ENCODE results near the gene UBASH3A.

DNA sequence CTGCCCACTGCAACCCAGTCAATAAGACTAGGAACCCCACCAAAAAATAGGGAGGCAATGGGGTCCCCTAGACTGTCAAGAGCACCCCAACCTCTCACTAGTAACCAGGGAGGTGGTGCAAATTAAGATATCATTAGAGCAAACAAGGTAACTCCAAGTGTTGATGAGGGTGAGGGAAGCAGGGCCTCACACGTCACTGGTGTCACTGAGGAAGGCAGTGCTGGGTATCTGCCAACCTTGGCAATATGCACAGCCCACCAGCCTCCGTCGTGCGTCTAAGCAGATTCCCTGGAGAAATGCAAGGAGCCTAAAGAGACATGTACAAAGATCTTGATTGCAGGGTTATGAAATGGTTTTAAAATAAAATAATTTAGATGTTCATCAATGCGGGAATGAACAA lies 3.8 kb downstream of the UBASH3A start:
- TF ChIP-seq, protein P1, sequence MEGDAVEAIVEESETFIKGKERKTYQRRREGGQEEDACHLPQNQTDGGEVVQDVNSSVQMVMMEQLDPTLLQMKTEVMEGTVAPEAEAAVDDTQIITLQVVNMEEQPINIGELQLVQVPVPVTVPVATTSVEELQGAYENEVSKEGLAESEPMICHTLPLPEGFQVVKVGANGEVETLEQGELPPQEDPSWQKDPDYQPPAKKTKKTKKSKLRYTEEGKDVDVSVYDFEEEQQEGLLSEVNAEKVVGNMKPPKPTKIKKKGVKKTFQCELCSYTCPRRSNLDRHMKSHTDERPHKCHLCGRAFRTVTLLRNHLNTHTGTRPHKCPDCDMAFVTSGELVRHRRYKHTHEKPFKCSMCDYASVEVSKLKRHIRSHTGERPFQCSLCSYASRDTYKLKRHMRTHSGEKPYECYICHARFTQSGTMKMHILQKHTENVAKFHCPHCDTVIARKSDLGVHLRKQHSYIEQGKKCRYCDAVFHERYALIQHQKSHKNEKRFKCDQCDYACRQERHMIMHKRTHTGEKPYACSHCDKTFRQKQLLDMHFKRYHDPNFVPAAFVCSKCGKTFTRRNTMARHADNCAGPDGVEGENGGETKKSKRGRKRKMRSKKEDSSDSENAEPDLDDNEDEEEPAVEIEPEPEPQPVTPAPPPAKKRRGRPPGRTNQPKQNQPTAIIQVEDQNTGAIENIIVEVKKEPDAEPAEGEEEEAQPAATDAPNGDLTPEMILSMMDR (IDR thresholded peaks at IDR 0.05) = no peak
- TF ChIP-seq POLR2AphosphoS5 (IDR thresholded peaks at IDR 0.05; ENCODE audit: low read depth, low read length) (no peak), EP300 (IDR thresholded peaks at IDR 0.05; ENCODE audit: borderline replicate concordance in 1 of 2, low read depth in 1 of 2, low read length in 1 of 2) (no peak), SIN3A (IDR thresholded peaks at IDR 0.05; ENCODE audit: borderline replicate concordance, low read depth, low read length) (no peak), EZH2phosphoT487 (IDR thresholded peaks at IDR 0.05; ENCODE audit: borderline replicate concordance, low read depth) (no peak), FOXM1 (IDR thresholded peaks at IDR 0.05; ENCODE audit: low read depth) (no peak), MEF2A (IDR thresholded peaks at IDR 0.05; ENCODE audit: borderline replicate concordance, low read depth) (no peak), NRF1 (IDR thresholded peaks at IDR 0.05; ENCODE audit: low read depth, low read length) (no peak), USF1 (IDR thresholded peaks at IDR 0.05; ENCODE audit: borderline replicate concordance, low read depth) (no peak), YY1 (IDR thresholded peaks at IDR 0.05; ENCODE audit: low read depth) (no peak)
- TF ChIP-seq, protein P2, sequence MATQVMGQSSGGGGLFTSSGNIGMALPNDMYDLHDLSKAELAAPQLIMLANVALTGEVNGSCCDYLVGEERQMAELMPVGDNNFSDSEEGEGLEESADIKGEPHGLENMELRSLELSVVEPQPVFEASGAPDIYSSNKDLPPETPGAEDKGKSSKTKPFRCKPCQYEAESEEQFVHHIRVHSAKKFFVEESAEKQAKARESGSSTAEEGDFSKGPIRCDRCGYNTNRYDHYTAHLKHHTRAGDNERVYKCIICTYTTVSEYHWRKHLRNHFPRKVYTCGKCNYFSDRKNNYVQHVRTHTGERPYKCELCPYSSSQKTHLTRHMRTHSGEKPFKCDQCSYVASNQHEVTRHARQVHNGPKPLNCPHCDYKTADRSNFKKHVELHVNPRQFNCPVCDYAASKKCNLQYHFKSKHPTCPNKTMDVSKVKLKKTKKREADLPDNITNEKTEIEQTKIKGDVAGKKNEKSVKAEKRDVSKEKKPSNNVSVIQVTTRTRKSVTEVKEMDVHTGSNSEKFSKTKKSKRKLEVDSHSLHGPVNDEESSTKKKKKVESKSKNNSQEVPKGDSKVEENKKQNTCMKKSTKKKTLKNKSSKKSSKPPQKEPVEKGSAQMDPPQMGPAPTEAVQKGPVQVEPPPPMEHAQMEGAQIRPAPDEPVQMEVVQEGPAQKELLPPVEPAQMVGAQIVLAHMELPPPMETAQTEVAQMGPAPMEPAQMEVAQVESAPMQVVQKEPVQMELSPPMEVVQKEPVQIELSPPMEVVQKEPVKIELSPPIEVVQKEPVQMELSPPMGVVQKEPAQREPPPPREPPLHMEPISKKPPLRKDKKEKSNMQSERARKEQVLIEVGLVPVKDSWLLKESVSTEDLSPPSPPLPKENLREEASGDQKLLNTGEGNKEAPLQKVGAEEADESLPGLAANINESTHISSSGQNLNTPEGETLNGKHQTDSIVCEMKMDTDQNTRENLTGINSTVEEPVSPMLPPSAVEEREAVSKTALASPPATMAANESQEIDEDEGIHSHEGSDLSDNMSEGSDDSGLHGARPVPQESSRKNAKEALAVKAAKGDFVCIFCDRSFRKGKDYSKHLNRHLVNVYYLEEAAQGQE (IDR thresholded peaks at IDR 0.05; ENCODE audit: low read depth, low read length) = no peak
